ENCODE results near the gene RNF133. TPM values are rescaled to one million over a fixed set of nuclear protein-coding genes. Genes with fewer than 3 reads are reported as not detected.

RNF133 gene
- total and polyA plus RNA-seq, 9 of the 15 experiments (the other 6 are each of a cell fraction or from before 2014, with no cell fraction given) = not detected

- Histone ChIP-seq H3K9me3 (replicated peaks; ENCODE audit: control insufficient read depth, insufficient read depth, low read depth, low read length) (no peaks in the 10 kb centered on the region; the same call in 1 of the 2 replicates), H3K9me1 (ENCODE audit: control insufficient read depth, insufficient read depth, low read length) (no peaks in the 10 kb centered on the region), H3K27ac (ENCODE audit: extremely low read depth, low read depth, low read length) (no peak overlapping the region), H2AFZ (ENCODE audit: low read depth, low read length) (no peak overlapping the region), H3K4me1 (replicated peaks in 1 of 2; ENCODE audit: control insufficient read depth in 2 of 2, insufficient read depth in 2 of 2, low read length in 2 of 2) (no peaks in the 10 kb centered on the region), H3K4me3 (no peak overlapping the region), H4K20me1 (replicated peaks; ENCODE audit: control insufficient read depth, insufficient read depth, low read length) (no peaks in the 10 kb centered on the region), H3K9ac (ENCODE audit: insufficient read depth in 1 of 2, low read depth in 2 of 2, low read length in 2 of 2) (no peak overlapping the region), H3K27me3 (ENCODE audit: control insufficient read depth in 2 of 2, insufficient read depth in 2 of 2, low read length in 2 of 2) (no peaks in the 10 kb centered on the region), H3K4me2 (ENCODE audit: insufficient read depth, low read length) (no peak overlapping the region), H3K36me3 (ENCODE audit: control insufficient read depth, insufficient read depth, low read length) (no peaks in the 10 kb centered on the region), H3K79me2 (ENCODE audit: control insufficient read depth, insufficient read depth, low read length) (no peaks in the 10 kb centered on the region)
- POLR2A ChIA-PET = no interaction called here
- no peak for ATAC-seq
- in situ Hi-C loops (cut with MboI) (no loop called here), intact Hi-C loops (cut with micrococcal nuclease) (no loop called here)
- DNase-seq (ENCODE audit: extremely low read depth in 1 of 4, low spot score in 3 of 4) = no peak
- BruUV-seq (replicated peaks) = no TSS peak
- 2% methylated on average over 2 of the region's 2 CpGs for WGBS (ENCODE audit: insufficient coverage, low coverage, missing lambda C conversion rate)
- CTCF ChIA-PET (ENCODE audit: low intra/inter-chr PET ratio) = no interaction called here
- no peak for FAIRE-seq
- TF ChIP-seq ZNF57 (CRISPR knock-in tag; IDR thresholded peaks at IDR 0.05) = no peak
Measured at GRCh38 chr7:122651451-122651850, 47.5 kb downstream of the RNF133 start.

Small RNA genes within 50 kb of the gene (small RNA-seq; reads per million reads assigned to genes)
- not detected for gene AC006463.1

Other genes with a start within 250 kb of the RNF133 start
- not detected in 2 replicates for gene RNF148, start 3.8 kb upstream of the RNF133 start, total RNA-seq (2014; rRNA removed)
- gene RNF148, start 3.8 kb upstream of the RNF133 start, total RNA-seq (2014; rRNA removed; fragmentation: Illumina TruSeq; extraction: Trizol) = not detected in 2 replicates
- not detected in 2 replicates for gene RNF148, start 3.8 kb upstream of the RNF133 start, total RNA-seq (2015; rRNA removed; fragmentation: Illumina TruSeq; extraction: Trizol)
- gene RNF148, start 3.8 kb upstream of the RNF133 start, total RNA-seq (2021) = not detected in 2 replicates
- not detected in 2 replicates for gene RNF148, start 3.8 kb upstream of the RNF133 start, polyA plus RNA-seq (2011; rRNA removed)
- not detected in 2 replicates for gene RNF148, start 3.8 kb upstream of the RNF133 start, polyA plus RNA-seq (2014; fragmentation: Illumina TruSeq; extraction: Trizol)
- not detected for gene RNF148, start 3.8 kb upstream of the RNF133 start, polyA plus RNA-seq (2014; fragmentation: Nextera tagmentation; extraction: Ambion mirVana)
- not detected in 2 replicates for gene RNF148, start 3.8 kb upstream of the RNF133 start, polyA plus RNA-seq (2014; rRNA removed)
- 0.04 and 0.14 TPM in 2 replicates for gene CADPS2, start 187.3 kb upstream of the RNF133 start, total RNA-seq (2014; rRNA removed)
- 0.11 and 0.16 TPM in 2 replicates for gene CADPS2, start 187.3 kb upstream of the RNF133 start, total RNA-seq (2014; rRNA removed; fragmentation: Illumina TruSeq; extraction: Trizol)
- gene CADPS2, start 187.3 kb upstream of the RNF133 start, total RNA-seq (2015; rRNA removed; fragmentation: Illumina TruSeq; extraction: Trizol) = 0.04 and 0.08 TPM in 2 replicates
- 0.04 and 0.18 TPM in 2 replicates for gene CADPS2, start 187.3 kb upstream of the RNF133 start, total RNA-seq (2021)
- gene CADPS2, start 187.3 kb upstream of the RNF133 start, polyA plus RNA-seq (2011; rRNA removed) = 0.04 TPM in 1 of 2 replicates, not detected in the other
- gene CADPS2, start 187.3 kb upstream of the RNF133 start, polyA plus RNA-seq (2014; fragmentation: Illumina TruSeq; extraction: Trizol) = 0.07 and 0.11 TPM in 2 replicates
- under 1 TPM in 1 of 2 experiments, not detected in 1; 0.03 TPM for gene CADPS2, start 187.3 kb upstream of the RNF133 start, polyA plus RNA-seq (2014; fragmentation: Nextera tagmentation; extraction: Ambion mirVana)
- 0.03 and 0.08 TPM in 2 replicates for gene CADPS2, start 187.3 kb upstream of the RNF133 start, polyA plus RNA-seq (2014; rRNA removed)

Data from K562 (cell line).